Measurements from ENCODE around the gene C3. TPM values are rescaled to one million over a fixed set of nuclear protein-coding genes. Genes with fewer than 3 reads are reported as not detected.

The C3 gene
- total RNA-seq, 1 donor from 2014 or later, result not detected

DNA sequence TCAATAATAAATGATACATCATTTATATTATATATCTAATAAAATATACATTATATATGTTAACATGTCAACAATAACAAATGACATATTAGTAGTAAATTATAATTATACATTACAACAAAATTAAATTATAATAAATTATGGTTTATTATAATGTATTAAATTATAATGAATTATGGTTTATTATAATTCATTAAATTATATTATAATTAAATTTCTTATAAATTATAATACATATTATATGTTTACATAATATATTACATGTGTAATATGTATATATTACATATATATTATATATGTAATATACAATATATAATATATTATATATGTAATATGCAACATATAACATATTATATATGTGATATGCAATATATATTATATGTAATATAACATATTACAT is 20.5 kb downstream of the C3 start:
- no peak overlapping the region for H3K27ac Mint-ChIP-seq (ENCODE audit: unreplicated experiment)
- DNase-seq (ENCODE audit: low spot score), result no peak
- H3K4me1 Mint-ChIP-seq (ENCODE audit: unreplicated experiment), result no peaks in the 10 kb centered on the region
- peaks cover 4% of the 10 kb centered on the region for H3K9me3 Mint-ChIP-seq (ENCODE audit: unreplicated experiment)
- no peaks in the 10 kb centered on the region for H3K36me3 Mint-ChIP-seq (ENCODE audit: low read depth, unreplicated experiment)
- peaks cover 1% of the 10 kb centered on the region for H3K27me3 Mint-ChIP-seq (ENCODE audit: unreplicated experiment)
- TF ChIP-seq, protein P1, sequence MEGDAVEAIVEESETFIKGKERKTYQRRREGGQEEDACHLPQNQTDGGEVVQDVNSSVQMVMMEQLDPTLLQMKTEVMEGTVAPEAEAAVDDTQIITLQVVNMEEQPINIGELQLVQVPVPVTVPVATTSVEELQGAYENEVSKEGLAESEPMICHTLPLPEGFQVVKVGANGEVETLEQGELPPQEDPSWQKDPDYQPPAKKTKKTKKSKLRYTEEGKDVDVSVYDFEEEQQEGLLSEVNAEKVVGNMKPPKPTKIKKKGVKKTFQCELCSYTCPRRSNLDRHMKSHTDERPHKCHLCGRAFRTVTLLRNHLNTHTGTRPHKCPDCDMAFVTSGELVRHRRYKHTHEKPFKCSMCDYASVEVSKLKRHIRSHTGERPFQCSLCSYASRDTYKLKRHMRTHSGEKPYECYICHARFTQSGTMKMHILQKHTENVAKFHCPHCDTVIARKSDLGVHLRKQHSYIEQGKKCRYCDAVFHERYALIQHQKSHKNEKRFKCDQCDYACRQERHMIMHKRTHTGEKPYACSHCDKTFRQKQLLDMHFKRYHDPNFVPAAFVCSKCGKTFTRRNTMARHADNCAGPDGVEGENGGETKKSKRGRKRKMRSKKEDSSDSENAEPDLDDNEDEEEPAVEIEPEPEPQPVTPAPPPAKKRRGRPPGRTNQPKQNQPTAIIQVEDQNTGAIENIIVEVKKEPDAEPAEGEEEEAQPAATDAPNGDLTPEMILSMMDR (IDR thresholded peaks at IDR 0.05; ENCODE audit: unreplicated experiment), result no peak
- no peak overlapping the region for H3K4me3 Mint-ChIP-seq (ENCODE audit: unreplicated experiment)

- H3K9me3 Mint-ChIP-seq (ENCODE audit: unreplicated experiment), result peaks cover 6% of the 10 kb centered on the region
- TF ChIP-seq, protein P1 (IDR thresholded peaks at IDR 0.05; ENCODE audit: unreplicated experiment), result no peak
- peaks cover 1% of the 10 kb centered on the region for H3K36me3 Mint-ChIP-seq (ENCODE audit: low read depth, unreplicated experiment)
- no peaks in the 10 kb centered on the region for H3K4me1 Mint-ChIP-seq (ENCODE audit: unreplicated experiment)
- no peak overlapping the region for H3K27ac Mint-ChIP-seq (ENCODE audit: unreplicated experiment)
- H3K27me3 Mint-ChIP-seq (ENCODE audit: unreplicated experiment), result peaks cover 8% of the 10 kb centered on the region
- no peak overlapping the region for H3K4me3 Mint-ChIP-seq (ENCODE audit: unreplicated experiment)
- DNase-seq (ENCODE audit: low spot score), result no peak
Measured at GRCh38 chr19:6697291-6697690, 23.2 kb downstream of the C3 start.

DNA sequence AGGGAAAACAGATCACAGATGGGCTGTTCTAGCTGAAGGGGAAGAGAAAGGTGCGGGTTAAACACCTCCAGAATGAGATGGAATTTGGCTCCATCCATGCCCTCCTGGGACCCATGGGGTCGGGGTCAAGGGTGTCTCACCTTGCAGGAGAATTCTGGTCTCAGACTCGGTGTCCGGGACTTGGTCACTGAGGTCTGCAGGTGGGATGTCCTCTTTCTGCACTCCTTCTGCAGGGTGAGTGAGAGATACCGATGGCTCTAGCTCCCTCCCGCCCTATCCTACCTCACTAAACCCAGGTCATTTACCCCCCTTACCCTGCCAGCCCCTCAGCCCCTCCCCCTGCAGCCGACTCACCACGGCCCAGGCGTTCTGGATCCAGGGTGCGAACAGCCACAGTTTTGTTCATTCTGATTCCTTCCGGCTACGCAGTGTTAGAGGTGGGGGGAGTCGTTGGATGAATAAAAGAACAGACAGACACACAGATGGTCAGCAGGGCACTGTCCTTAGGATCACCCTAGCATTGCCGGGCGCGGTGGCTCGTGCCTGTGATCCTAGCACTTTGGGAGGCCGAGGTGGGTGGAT is 24.1 kb downstream of the C3 start:
- Mint-ChIP-seq H3K9me3 (ENCODE audit: unreplicated experiment) (peaks cover 12% of the 10 kb centered on the region), H3K27me3 (ENCODE audit: unreplicated experiment) (peaks cover 11% of the 10 kb centered on the region), H3K4me1 (ENCODE audit: unreplicated experiment) (no peaks in the 10 kb centered on the region), H3K4me3 (ENCODE audit: unreplicated experiment) (no peak overlapping the region), H3K36me3 (ENCODE audit: low read depth, unreplicated experiment) (peaks cover 4% of the 10 kb centered on the region), H3K27ac (ENCODE audit: unreplicated experiment) (no peak overlapping the region)
- no peak for DNase-seq (ENCODE audit: low spot score)
- TF ChIP-seq, protein P1 (IDR thresholded peaks at IDR 0.05; ENCODE audit: unreplicated experiment), result no peak

DNA sequence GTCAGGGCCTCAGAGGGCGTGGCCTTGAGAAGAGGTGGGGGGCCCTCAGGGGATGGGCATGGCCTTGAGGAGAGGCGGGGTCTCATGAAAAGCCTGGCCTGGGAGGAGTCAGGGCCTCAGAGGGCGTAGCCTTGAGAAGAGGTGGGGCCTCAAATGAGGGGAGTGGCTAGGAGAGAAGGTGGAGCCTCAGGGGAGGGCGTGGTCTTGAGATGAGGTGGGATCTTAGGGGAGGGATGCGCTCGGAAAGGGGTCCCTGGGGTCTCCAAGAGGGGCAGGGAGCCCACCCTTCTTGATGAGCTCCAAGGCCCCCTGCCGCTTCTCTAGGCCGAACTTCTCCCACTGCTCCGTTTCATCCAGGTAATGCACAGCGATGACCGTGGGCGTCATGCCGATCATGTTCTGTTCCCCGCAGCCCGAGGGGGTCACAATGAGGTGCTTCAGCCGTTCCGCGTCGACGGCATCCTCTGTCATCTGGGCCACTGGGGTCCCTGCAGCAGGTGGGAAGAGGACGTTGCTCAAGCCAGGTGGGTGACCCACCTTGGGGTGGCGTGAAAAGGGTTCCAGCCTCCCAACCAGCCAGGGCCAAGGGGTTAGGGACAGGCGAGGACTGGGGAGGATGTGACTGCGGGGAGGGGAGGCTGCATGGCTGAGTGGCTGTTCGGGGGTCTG is 26.2 kb downstream of the C3 start:
- H3K36me3 Mint-ChIP-seq (ENCODE audit: low read depth, unreplicated experiment), result peaks cover 11% of the 10 kb centered on the region
- H3K27me3 Mint-ChIP-seq (ENCODE audit: unreplicated experiment), result peaks cover 12% of the 10 kb centered on the region
- H3K4me3 Mint-ChIP-seq (ENCODE audit: unreplicated experiment), result no peak overlapping the region
- TF ChIP-seq, protein P1 (IDR thresholded peaks at IDR 0.05; ENCODE audit: unreplicated experiment), result no peak
- H3K27ac Mint-ChIP-seq (ENCODE audit: unreplicated experiment), result no peak overlapping the region
- DNase-seq (ENCODE audit: low spot score), result no peak
- H3K9me3 Mint-ChIP-seq (ENCODE audit: unreplicated experiment), result peaks cover 14% of the 10 kb centered on the region
- no peaks in the 10 kb centered on the region for H3K4me1 Mint-ChIP-seq (ENCODE audit: unreplicated experiment)

DNA sequence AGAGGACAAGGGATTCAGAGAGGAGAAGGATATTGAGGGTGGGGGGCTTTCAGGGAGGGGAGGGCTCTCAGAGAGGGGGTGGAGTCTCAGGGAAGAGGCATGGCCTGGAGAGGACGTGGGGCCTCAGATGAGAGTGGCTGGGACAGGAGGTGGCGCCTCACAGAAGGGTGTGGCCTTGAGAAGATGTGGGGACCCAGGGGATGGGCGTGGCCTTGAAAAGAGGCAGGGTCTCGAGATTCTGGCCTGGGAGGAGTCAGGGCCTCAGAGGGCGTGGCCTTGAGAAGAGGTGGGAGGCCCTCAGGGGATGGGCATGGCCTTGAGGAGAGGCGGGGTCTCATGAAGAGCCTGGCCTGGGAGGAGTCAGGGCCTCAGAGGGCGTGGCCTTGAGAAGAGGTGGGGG is 26.8 kb downstream of the C3 start:
- no peak for DNase-seq (ENCODE audit: low spot score)
- no peaks in the 10 kb centered on the region for H3K4me1 Mint-ChIP-seq (ENCODE audit: unreplicated experiment)
- peaks cover 17% of the 10 kb centered on the region for H3K9me3 Mint-ChIP-seq (ENCODE audit: unreplicated experiment)
- H3K36me3 Mint-ChIP-seq (ENCODE audit: low read depth, unreplicated experiment), result peaks cover 14% of the 10 kb centered on the region
- no peak overlapping the region for H3K4me3 Mint-ChIP-seq (ENCODE audit: unreplicated experiment)
- H3K27me3 Mint-ChIP-seq (ENCODE audit: unreplicated experiment), result peaks cover 13% of the 10 kb centered on the region
- TF ChIP-seq, protein P1 (IDR thresholded peaks at IDR 0.05; ENCODE audit: unreplicated experiment), result no peak
- no peak overlapping the region for H3K27ac Mint-ChIP-seq (ENCODE audit: unreplicated experiment)

Measured in endothelial cell (in vitro differentiated cells).